HG03103 (cell line): ENCODE measurements around the gene MAN2A1.
"Not testable (repeated sequence)": the region's sequence is repeated elsewhere in the genome, so short reads cannot be mapped to it uniquely, and the experiment has no call there.

Experiments used
- ATAC-seq: cut with Tn5 transposase; IDR thresholded peaks from one replicate; pipeline ENCODE4 v1.9.1; 2021; ENCODE audit warnings: low read depth; ENCODE audit not compliant: unreplicated experiment

MAN2A1 gene

DNA sequence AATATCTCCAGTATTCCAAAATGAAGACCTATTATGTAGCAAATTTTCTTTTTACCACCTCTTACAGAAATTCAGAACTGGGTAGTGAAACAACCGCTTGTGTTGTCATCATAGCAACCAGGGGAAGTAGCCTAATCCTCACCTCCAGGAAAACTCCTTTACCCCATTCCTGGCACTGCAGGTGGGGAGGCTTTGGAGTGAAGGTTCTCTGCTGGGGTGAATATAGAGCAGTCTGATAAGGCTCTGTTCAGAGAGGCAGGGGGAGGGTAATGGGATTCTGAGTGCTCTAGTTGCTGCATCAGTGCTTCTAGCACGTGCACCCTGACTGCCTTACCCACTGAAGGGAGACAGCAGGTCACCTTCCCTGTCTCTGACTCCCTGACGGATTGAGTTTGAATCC, 116.2 kb downstream of the MAN2A1 start:
- ATAC-seq = no peak

DNA sequence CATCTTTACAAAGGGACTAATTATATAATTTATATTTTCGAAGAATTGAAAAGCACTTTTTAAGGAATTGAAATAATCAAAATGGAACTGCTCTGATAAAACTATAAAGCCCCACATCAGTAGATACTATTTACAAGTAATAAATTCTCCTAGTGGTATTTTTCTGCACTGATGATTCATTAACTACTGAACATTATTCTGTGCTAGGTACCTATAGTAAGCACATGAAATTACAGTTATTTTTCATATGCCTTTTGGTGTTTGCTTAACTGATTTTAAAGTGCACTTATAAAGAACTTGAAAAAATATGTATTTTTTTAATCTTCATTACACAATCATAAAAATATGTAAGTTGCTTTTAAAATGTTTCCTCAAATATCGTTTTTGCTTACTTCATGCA, 123.0 kb downstream of the MAN2A1 start:
- no peak for ATAC-seq

GRCh38 chr5:109816732-109817131, 127.0 kb downstream of the MAN2A1 start:
- no peak for ATAC-seq

DNA sequence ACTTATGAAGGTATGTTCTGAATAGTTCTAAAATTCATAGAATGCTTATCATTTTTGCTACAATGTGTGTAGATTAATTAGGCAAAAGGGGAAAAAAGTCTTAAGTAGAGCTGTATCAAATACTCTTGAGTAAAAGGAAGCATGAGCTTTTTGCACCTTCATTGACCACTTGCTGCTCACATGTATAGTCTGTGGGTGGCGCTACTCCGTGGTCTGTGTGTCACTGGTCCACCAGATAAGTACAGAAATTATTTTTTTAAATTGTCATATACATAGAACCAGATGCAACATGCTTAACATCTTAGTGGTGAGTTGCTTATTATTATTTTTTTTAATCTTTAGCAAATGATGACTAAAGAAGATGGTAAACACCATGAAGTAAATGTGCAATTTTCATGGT, 130.2 kb downstream of the MAN2A1 start:
- no peak for ATAC-seq

DNA sequence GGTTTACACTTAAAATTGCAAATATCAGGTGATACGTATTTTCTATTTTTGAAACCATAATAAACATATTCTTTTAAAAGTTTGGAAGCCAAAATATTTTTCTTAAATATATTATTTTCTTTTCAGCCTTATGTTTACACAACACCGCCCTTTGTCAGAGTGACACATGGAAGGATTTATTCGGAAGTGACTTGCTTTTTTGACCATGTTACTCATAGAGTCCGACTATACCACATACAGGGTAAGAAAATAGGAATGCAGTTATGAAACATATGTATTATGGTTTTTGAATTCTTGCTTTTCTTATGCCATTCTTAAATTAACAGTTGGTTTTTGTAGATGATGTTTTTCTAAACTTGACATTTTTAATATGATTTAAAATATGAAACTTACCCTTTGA, 133.9 kb downstream of the MAN2A1 start:
- no peak for ATAC-seq

GRCh38 chr5:109825450-109825849, 135.7 kb downstream of the MAN2A1 start:
- no peak for ATAC-seq

- no peak for ATAC-seq
These were observed 136.7 kb downstream of the MAN2A1 start for GRCh38 chr5:109826426-109826825.

GRCh38 chr5:109829331-109829730, 139.6 kb downstream of the MAN2A1 start:
- no peak for ATAC-seq

DNA sequence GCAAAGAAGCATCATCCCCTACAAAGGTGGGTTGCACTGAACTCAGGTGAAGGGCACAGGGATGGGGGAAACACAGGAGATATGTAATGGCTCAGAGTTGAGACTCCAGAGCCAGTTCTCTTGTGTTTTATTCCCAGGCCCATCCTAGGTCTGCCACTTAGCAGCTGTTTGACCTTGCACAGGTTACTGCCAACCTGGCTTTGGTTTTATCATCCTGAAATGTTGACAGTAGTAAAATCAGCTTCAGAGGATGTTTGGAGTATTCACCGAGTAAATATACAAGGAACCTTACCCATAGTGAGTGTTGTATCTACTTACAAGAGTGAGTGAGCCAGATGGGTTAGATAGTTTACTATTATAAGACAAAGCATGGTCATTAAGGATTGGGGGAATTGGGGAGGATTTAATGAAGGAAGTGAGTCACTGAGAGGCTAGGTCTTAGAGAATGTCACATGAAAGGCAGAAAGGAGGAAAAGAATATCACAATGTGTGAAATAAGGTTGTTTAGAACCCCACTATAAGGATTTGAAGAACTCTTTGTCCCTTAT, 141.3 kb downstream of the MAN2A1 start:
- no peak for ATAC-seq

DNA sequence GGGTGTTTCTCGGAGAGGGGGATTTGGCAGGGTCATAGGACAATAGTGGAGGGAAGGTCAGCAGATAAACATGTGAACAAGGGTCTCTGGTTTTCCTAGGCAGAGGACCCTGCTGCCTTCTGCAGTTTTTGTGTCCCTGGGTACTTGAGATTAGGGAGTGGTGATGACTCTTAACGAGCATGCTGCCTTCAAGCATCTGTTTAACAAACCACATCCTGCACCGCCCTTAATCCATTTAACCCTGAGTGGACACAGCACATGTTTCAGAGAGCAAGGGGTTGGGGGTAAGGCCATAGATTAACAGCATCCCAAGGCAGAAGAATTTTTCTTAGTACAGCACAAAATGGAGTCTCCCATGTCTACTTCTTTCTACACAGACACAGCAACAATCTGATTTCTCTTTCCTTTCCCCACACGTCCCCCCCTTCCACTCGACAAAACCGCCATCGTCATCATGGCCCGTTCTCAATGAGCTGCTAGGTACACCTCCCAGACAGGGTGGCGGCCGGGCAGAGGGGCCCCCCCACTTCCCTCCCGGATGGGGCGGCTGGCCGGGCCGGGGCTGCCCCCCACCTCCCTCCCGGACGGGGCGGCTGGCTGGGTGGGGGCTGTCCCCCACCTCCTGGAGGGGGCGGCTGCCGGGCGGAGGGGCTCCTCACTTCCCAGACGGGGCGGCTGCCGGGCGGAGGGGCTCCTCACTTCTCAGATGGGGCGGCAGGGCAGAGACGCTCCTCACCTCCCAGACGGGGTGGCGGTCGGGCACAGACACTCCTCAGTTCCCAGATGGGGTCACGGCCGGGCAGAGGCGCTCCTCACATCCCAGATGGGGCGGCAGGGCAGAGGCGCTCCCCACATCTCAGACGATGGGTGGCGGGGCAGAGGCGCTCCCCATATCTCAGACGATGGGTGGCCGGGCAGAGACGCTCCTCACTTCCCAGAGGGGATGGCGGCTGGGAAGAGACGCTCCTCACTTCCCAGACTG, 142.8 kb downstream of the MAN2A1 start:
- not testable (repeated sequence) for ATAC-seq

DNA sequence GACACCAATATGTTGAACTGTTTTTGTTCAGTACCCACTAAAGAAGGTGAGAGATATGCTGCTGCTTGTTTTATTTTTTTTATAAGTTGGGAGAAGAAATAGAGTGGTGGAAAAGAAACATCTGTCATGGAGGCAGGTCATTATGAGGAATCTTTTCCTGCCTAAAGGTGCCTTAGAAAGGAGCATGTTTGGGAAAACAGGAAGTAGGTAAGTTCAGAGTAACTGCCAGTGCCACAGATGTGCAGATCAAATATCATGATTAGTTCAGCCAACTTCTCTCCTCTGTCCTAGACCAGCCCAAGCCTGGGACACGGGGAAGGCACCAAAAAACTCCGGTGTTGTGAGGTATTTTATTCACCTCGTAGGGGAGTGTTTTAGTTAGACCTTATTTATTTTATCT, 144.2 kb downstream of the MAN2A1 start:
- ATAC-seq = no peak

DNA sequence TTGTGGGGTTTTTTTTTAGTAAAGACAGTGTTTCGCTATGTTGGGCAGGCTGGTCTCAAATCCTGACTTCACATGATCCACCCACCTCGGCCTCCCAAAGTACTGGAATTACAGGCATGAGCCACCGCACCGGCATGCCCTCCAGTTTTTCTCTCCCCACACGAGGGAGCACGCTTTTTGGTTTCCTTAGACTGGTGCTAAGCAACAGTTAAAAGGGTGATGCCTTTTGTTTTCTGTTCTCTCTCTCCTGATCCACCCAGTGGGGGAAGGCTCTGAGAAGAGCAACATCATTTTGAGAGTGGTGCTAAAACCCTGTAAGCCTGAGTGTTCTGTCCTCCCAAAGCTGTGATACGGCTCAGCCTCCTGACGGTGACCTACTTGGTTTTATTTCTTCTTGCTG, 146.6 kb downstream of the MAN2A1 start:
- no peak for ATAC-seq

DNA sequence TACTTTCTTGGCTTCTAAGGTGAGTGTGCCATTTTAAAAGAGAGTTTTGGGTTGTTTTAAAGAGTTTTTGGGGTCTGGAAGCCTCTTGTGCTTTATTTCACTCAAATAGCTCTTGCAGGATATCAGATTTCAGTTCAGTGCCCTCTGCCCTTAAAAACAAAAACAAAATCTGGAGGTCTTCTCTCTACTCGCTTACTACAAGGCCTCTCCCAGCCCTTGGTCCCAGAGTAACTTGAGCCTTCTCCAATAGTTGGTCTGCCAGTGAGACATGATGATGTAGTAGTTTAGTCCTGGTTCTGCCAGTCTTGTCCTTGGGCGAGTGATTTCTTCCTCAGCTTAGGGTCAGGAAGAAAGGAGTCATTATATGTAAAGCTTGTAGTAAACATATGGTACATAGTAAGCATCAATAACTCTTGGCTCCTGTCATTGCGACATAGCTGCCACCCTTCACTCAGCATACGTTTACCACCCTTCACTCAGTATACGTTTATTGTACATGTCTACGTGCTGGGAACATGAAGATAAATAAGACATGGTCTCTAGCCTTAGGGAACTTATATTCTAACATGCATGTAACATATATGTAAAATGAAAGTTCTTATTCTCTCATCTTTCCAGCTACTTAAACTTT, 147.6 kb downstream of the MAN2A1 start:
- no peak for ATAC-seq

GRCh38 chr5:109838157-109838556, 148.4 kb downstream of the MAN2A1 start:
- no peak for ATAC-seq

- ATAC-seq = no peak
These were observed 154.4 kb downstream of the MAN2A1 start for GRCh38 chr5:109844148-109844547.

DNA sequence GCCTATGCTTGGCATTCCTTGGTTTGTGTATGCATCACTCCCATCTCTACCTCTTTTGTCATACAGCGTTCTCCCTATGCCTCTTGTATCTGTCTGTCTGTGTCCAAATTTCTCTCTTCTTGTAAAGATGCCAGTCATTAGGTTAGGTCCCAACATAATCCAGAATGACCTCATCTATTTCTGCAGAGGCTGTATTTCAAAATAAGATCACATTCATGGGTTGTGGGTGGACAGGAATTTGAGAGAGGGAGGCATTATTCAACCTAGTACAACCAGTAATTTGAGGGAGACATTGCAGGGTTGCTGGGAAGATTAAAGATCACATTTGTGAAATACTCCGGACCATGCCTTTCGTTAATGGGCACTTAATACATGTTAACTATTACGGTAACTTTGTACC, 155.0 kb downstream of the MAN2A1 start:
- ATAC-seq = no peak

DNA sequence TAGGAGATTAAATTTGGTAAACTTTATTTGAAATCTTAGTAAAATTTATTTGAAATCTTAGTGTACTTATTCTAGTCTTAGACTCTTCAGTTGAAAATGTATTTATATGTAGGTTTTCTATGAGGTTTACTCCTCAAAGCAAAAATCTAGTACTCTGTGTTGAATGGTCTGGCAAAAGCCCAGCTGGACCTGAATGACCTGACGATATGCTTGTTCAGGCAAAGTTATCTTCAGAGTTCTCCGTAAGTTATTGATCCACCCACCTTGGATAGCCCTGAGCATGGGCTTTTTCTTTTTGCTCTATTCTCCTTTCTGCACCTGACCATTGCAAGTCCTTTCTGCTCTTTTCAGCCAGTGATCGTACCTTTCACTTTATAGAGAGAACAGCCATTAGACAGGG, 158.4 kb downstream of the MAN2A1 start:
- no peak for ATAC-seq

- no peak for ATAC-seq
These were observed 159.9 kb downstream of the MAN2A1 start for GRCh38 chr5:109849478-109850088.

DNA sequence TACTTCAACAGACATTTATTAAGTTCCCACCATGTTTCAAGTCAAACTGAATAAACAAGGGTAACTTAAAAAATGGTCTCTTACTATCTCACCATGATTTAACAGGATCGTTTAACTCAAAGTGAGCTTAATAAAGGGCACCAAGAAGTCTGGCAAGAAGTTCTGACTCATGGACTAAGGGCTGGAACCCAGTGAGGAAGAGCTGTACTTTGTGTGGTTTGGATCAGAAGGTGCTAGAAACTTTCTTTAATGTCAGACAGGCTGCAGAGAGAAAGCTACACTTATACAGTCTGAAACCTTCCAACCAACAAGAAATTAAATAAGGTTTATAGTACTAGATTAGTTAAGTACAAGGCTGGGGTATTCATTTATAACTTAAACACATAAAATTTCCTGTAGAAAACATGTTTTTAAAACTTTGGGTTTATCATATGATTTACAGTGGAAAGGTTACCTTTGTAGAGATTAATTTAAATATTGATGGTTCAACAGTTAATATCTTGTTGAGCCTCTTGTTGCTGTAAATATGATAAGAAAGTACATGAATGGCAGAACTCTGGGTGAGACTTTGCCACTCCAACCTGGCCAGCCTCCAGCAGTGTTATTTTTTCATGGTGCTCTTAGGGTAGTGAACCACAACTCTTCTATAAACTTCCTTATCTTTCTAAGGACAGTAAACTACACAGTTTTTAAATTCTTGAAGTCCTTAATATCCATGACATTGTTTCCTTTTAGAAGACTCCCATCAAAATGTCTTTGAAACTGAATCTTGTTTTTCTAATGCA, 162.8 kb downstream of the MAN2A1 start:
- ATAC-seq = no peak

DNA sequence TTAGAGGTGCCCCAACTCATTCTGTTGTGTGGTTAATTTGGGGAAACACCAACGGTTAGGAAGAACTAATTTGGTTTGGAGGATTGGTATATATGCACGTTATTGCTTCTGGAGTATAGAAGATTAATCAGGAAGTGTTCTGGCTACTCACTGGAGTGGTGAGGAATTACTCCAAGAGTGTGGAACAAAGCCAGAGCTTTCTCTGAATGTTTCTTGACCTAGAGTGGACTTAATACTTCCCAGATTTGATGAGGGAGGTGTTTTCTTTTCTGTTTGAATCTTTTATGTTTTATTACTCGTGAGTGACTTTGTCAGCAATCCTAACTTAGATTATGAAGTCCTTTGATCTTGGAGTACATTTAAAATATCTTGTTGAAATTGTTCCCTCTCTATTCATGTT, 163.7 kb downstream of the MAN2A1 start:
- no peak for ATAC-seq
